Measurements from ENCODE around the gene NBPF6. TPM values are rescaled to one million over a fixed set of nuclear protein-coding genes. Genes with fewer than 3 reads are reported as not detected.
"Not testable (repeated sequence)": the region's sequence is repeated elsewhere in the genome, so short reads cannot be mapped to it uniquely, and the experiment has no call there.

Gene NBPF6, protein sequence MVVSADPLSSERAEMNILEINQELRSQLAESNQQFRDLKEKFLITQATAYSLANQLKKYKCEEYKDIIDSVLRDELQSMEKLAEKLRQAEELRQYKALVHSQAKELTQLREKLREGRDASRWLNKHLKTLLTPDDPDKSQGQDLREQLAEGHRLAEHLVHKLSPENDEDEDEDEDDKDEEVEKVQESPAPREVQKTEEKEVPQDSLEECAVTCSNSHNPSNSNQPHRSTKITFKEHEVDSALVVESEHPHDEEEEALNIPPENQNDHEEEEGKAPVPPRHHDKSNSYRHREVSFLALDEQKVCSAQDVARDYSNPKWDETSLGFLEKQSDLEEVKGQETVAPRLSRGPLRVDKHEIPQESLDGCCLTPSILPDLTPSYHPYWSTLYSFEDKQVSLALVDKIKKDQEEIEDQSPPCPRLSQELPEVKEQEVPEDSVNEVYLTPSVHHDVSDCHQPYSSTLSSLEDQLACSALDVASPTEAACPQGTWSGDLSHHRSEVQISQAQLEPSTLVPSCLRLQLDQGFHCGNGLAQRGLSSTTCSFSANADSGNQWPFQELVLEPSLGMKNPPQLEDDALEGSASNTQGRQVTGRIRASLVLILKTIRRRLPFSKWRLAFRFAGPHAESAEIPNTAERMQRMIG
- total RNA-seq: not detected

- H3K27ac Mint-ChIP-seq; DNase-seq; POLR2A ChIA-PET; CTCF ChIA-PET; H3K4me3 Mint-ChIP-seq; H3K9me3 Mint-ChIP-seq; H3K27me3 Mint-ChIP-seq; H3K4me1 Mint-ChIP-seq; H3K36me3 Mint-ChIP-seq (ENCODE audit: low read depth): not testable (repeated sequence)
These were observed at the start of gene NBPF6 for GRCh38 chr1:108450043-108450442. Gene NBPF6, plus strand, starts transcription at chr1:108450343. Its CDS starts 259 bp downstream, at chr1:108450602.

DNA sequence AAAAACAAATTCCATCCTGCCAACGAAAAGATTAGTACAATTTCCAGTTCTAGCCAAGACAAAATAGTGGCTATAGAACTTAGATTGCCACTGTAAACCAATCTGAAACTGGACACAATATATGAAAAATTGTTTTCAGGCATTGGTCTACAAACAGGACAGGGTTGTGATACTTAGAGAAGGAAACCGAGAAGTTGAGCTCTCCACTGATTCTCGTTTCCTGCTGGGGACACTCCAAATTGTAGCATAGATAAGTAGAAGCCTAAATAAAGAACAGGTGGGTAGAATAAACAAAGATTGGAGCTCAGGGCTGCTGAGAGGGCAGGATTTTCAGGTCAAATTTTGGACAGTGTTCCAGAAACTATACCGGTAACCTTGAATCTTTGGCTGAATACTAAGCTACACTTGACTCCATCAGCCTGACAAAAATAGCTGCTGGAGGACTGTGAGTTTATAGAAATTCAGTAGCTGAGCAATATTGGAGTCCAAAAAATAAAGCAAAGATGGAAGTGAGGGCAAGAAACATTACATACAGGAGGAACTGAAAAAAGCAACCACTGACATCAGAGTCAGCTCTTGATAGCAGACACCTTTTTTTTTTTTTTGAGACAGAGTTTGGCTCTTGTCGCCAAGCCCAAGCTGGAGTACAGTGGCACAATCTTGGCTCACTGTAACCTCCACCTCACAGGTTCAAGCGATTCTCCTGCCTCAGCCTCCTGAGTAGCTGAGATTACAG lies 38.9 kb upstream of the NBPF6 start:
- H3K36me3 Mint-ChIP-seq (ENCODE audit: low read depth); DNase-seq; CTCF ChIA-PET; H3K4me1 Mint-ChIP-seq; POLR2A ChIA-PET; H3K9me3 Mint-ChIP-seq; H3K27ac Mint-ChIP-seq; H3K4me3 Mint-ChIP-seq; H3K27me3 Mint-ChIP-seq: not testable (repeated sequence)

- DNase-seq; H3K36me3 Mint-ChIP-seq (ENCODE audit: low read depth); H3K27ac Mint-ChIP-seq; CTCF ChIA-PET; POLR2A ChIA-PET; H3K4me3 Mint-ChIP-seq; H3K27me3 Mint-ChIP-seq; H3K9me3 Mint-ChIP-seq; H3K4me1 Mint-ChIP-seq: not testable (repeated sequence)
These were observed 30.0 kb upstream of the NBPF6 start for GRCh38 chr1:108420129-108420528.

DNA sequence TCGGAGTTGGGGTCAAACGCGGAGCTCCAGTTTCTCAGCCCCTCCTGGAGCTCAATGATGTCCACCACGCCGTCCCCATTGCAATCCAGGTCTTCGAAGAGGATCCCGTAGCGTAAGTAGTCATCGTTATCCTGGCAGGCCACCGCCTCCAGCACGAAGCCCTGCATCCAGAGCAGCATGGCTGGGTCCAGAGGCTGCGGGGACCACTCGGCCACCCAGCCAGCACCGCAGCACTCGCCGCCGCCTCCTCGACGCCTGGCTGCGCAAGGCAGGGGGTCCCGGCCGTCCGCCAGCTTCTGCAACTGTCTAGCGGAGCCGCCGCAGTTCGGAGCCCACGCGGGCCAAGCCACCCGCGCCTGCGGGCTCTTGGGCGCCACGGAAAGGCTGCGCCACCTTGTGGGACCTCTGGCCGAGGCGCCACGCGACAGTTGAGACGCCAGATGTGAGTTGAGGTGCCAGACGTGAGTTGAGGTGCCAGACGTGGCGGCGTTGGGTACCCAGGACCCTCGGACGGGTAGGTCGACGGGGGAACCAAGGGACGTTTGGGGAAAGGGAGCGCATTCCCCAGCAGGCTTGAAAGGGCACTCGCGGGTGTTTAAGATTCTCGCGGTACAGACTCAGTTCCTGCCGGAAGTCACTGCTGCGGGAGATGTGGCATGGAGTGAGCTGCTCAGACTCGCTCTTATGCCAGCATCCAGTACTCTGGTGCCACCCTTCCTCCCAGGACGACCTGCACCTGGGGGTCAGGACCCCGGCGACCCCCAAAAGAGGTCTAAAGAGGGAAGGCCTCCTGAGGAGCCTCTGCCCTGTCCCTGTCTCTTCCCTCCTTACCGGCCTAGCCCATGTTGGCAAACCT lies 28.9 kb upstream of the NBPF6 start:
- H3K27me3 Mint-ChIP-seq; CTCF ChIA-PET; H3K4me1 Mint-ChIP-seq; POLR2A ChIA-PET; H3K27ac Mint-ChIP-seq; DNase-seq; H3K9me3 Mint-ChIP-seq; H3K4me3 Mint-ChIP-seq; H3K36me3 Mint-ChIP-seq (ENCODE audit: low read depth): not testable (repeated sequence)

GRCh38 chr1:108426877-108427276 lies 23.3 kb upstream of the NBPF6 start:
- H3K27ac Mint-ChIP-seq; H3K27me3 Mint-ChIP-seq; POLR2A ChIA-PET; H3K4me3 Mint-ChIP-seq; CTCF ChIA-PET; H3K9me3 Mint-ChIP-seq; H3K36me3 Mint-ChIP-seq (ENCODE audit: low read depth); DNase-seq; H3K4me1 Mint-ChIP-seq: not testable (repeated sequence)

DNA sequence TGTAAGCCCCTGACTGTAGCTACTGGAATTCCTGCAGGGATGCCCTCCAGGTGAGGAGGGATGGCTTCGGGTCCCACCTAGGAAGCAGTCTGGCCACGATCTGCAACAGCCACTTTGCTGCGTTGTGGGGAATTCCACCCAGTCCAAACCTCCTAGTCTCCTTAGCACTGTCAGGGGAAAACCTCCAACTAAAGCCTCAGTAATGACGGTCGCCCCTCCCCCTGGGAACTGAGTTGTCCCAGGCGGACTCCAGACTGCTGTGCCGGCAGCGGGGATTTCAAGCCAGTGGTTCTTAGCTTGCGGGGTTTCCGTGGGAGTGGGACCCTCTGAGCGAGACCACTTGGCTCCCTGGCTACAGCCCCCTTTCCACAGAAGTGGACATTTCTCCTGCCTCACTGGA lies 18.1 kb upstream of the NBPF6 start:
- H3K27ac Mint-ChIP-seq, CTCF ChIA-PET, POLR2A ChIA-PET: not testable (repeated sequence)

GRCh38 chr1:108433404-108433803 lies 16.7 kb upstream of the NBPF6 start:
- H3K27ac Mint-ChIP-seq; H3K36me3 Mint-ChIP-seq (ENCODE audit: low read depth); H3K4me3 Mint-ChIP-seq; H3K9me3 Mint-ChIP-seq; CTCF ChIA-PET; DNase-seq; POLR2A ChIA-PET; H3K27me3 Mint-ChIP-seq; H3K4me1 Mint-ChIP-seq: not testable (repeated sequence)

More for the DNA sequence above, 18.1 kb upstream of the NBPF6 start:
- H3K27me3 Mint-ChIP-seq; H3K9me3 Mint-ChIP-seq; H3K4me3 Mint-ChIP-seq; DNase-seq; H3K36me3 Mint-ChIP-seq (ENCODE audit: low read depth); H3K4me1 Mint-ChIP-seq: not testable (repeated sequence)

GRCh38 chr1:108438536-108438935 lies 11.6 kb upstream of the NBPF6 start:
- CTCF ChIA-PET; H3K36me3 Mint-ChIP-seq (ENCODE audit: low read depth); H3K27me3 Mint-ChIP-seq; DNase-seq; H3K4me1 Mint-ChIP-seq; H3K27ac Mint-ChIP-seq; H3K9me3 Mint-ChIP-seq; H3K4me3 Mint-ChIP-seq; POLR2A ChIA-PET: not testable (repeated sequence)

GRCh38 chr1:108454521-108454920 lies 4.4 kb downstream of the NBPF6 start:
- H3K27me3 Mint-ChIP-seq; DNase-seq; H3K27ac Mint-ChIP-seq; H3K4me3 Mint-ChIP-seq; H3K9me3 Mint-ChIP-seq; H3K36me3 Mint-ChIP-seq (ENCODE audit: low read depth); CTCF ChIA-PET; H3K4me1 Mint-ChIP-seq; POLR2A ChIA-PET: not testable (repeated sequence)

- H3K36me3 Mint-ChIP-seq (ENCODE audit: low read depth); CTCF ChIA-PET; H3K4me1 Mint-ChIP-seq; DNase-seq; H3K27ac Mint-ChIP-seq; H3K9me3 Mint-ChIP-seq; H3K4me3 Mint-ChIP-seq; H3K27me3 Mint-ChIP-seq; POLR2A ChIA-PET: not testable (repeated sequence)
These were observed 8.5 kb downstream of the NBPF6 start for GRCh38 chr1:108458661-108459060.

- H3K27ac Mint-ChIP-seq; DNase-seq; H3K36me3 Mint-ChIP-seq (ENCODE audit: low read depth); CTCF ChIA-PET; POLR2A ChIA-PET; H3K9me3 Mint-ChIP-seq; H3K4me1 Mint-ChIP-seq; H3K27me3 Mint-ChIP-seq; H3K4me3 Mint-ChIP-seq: not testable (repeated sequence)
These were observed 11.6 kb downstream of the NBPF6 start for GRCh38 chr1:108461758-108462157.

DNA sequence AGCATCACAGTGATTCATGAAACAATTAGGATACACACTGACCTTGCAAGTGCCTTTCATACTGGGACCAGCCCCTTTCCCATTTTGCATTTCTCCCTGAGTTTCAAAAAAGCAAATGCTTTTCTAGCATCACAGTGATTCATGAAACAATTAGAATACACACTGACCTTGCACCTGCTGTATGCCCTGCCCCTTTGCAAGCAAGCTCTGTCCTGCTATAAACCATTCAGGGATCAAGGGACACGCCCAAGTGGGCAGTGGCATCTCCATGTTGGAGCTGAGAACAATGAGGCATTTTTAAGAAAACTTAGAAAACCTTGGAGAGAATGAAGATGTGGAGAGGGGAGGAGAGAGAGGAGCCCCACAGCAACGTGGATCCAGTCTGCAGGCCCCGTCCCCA lies 13.8 kb downstream of the NBPF6 start:
- H3K36me3 Mint-ChIP-seq (ENCODE audit: low read depth); H3K9me3 Mint-ChIP-seq; POLR2A ChIA-PET; CTCF ChIA-PET; DNase-seq; H3K27me3 Mint-ChIP-seq; H3K4me1 Mint-ChIP-seq; H3K4me3 Mint-ChIP-seq; H3K27ac Mint-ChIP-seq: not testable (repeated sequence)

DNA sequence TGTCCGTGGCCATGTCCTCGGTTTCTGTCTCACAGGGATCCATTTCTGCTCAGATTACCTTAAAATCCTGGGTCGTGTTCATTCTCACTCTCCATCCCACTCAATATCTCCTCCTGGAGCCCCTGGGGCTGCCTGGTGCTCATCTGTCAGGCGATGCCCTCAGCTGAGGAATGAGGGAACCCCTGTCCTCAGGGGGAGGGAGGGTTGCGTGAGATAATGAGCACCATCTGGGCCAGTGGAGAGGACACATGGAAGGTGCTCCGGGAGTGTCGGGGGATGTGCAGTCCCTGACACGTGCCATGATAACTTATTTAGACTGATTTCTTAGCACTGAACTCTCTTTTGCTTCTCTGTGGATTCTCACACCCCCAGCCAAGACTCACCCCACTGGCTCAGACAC lies 16.0 kb downstream of the NBPF6 start:
- CTCF ChIA-PET; H3K27ac Mint-ChIP-seq; H3K9me3 Mint-ChIP-seq; DNase-seq; POLR2A ChIA-PET; H3K4me1 Mint-ChIP-seq; H3K27me3 Mint-ChIP-seq; H3K4me3 Mint-ChIP-seq; H3K36me3 Mint-ChIP-seq (ENCODE audit: low read depth): not testable (repeated sequence)

Data from activated CD4-positive, alpha-beta memory T cell treated with anti-CD3 and anti-CD28 coated beads, Interleukin-2, amount 10 ng/mL, durations not matched to agents 7 days and 5 days (primary cell).